HG02759 (cell line): ENCODE results near the gene SLC6A3.
"Not testable (repeated sequence)": the region's sequence is repeated elsewhere in the genome, so short reads cannot be mapped to it uniquely, and the experiment has no call there.

Source experiments
- ATAC-seq: cut with Tn5 transposase; IDR thresholded peaks from one replicate; pipeline ENCODE4 v1.9.1; 2021; ENCODE audit warnings: mild to moderate bottlenecking, moderate library complexity; ENCODE audit not compliant: unreplicated experiment

The SLC6A3 gene

GRCh38 chr5:1465117-1465516 lies 19.9 kb upstream of the SLC6A3 start:
- no peak for ATAC-seq

- ATAC-seq = no peak
Observed at GRCh38 chr5:1464511-1464910, 19.3 kb upstream of the SLC6A3 start.

- ATAC-seq = no peak
Observed at GRCh38 chr5:1464096-1464446, 18.8 kb upstream of the SLC6A3 start.

- ATAC-seq = no peak
Observed at GRCh38 chr5:1463326-1464095, 18.3 kb upstream of the SLC6A3 start.

- ATAC-seq = no peak
Observed at GRCh38 chr5:1462358-1462757, 17.1 kb upstream of the SLC6A3 start.

GRCh38 chr5:1461396-1461795 lies 16.2 kb upstream of the SLC6A3 start:
- ATAC-seq = no peak

GRCh38 chr5:1460054-1460682 lies 14.9 kb upstream of the SLC6A3 start:
- no peak for ATAC-seq

- not testable (repeated sequence) for ATAC-seq
Observed at GRCh38 chr5:1459435-1459834, 14.2 kb upstream of the SLC6A3 start.

GRCh38 chr5:1456110-1456881 lies 11.1 kb upstream of the SLC6A3 start:
- ATAC-seq = not testable (repeated sequence)

GRCh38 chr5:1453613-1454012 lies 8.4 kb upstream of the SLC6A3 start:
- ATAC-seq = no peak

- ATAC-seq = no peak
Observed at GRCh38 chr5:1449081-1449630, 3.9 kb upstream of the SLC6A3 start.

GRCh38 chr5:1448511-1449011 lies 3.3 kb upstream of the SLC6A3 start:
- ATAC-seq = no peak

GRCh38 chr5:1447671-1448361 lies 2.6 kb upstream of the SLC6A3 start:
- no peak for ATAC-seq

GRCh38 chr5:1446602-1447343 lies 1.5 kb upstream of the SLC6A3 start:
- no peak for ATAC-seq

GRCh38 chr5:1445689-1446601 lies 705 bp upstream of the SLC6A3 start:
- ATAC-seq = no peak

- no peak for ATAC-seq
Observed at GRCh38 chr5:1444361-1445189, 665 bp downstream of the SLC6A3 start.

- no peak for ATAC-seq
Observed at GRCh38 chr5:1443991-1444360, 1.3 kb downstream of the SLC6A3 start.

GRCh38 chr5:1443171-1443570 lies 2.1 kb downstream of the SLC6A3 start:
- ATAC-seq = no peak
